ACC112 (cell line): ENCODE measurements around the gene STX2.
"Not testable (repeated sequence)": the region's sequence is repeated elsewhere in the genome, so short reads cannot be mapped to it uniquely, and the experiment has no call there.

Experiments
- H2AFZ ChIP-seq: fragments of 200-600 bp; sonication (generic); one replicate; pipeline ENCODE4 v1.6.0; 2017; ENCODE audit warnings: antibody characterized with exemption, low read length; ENCODE audit not compliant: unreplicated experiment
- H3K27ac ChIP-seq: fragments of 200-600 bp; sonication (generic); 2 replicates; pipeline ENCODE4 v1.5.1; 2014; ENCODE audit warnings: low read depth, mild to moderate bottlenecking, antibody characterized with exemption, low read length, moderate library complexity
- H3K27me3 ChIP-seq: fragments of 200-600 bp; sonication (generic); 2 replicates; pipeline ENCODE4 v1.6.1; 2014; ENCODE audit warnings: mild to moderate bottlenecking, antibody characterized with exemption, low read length, moderate library complexity, mixed read lengths; ENCODE audit not compliant: insufficient read depth
- H3K36me3 ChIP-seq: fragments of 200-600 bp; sonication (generic); 2 replicates; pipeline ENCODE4 v1.6.1; 2016; ENCODE audit warnings: mild to moderate bottlenecking, antibody characterized with exemption, low read length, moderate library complexity, mixed read lengths; ENCODE audit not compliant: insufficient read depth
- H3K4me1 ChIP-seq: fragments of 200-600 bp; sonication (generic); one replicate; pipeline ENCODE4 v1.6.1; 2016; ENCODE audit warnings: low read length, mixed read lengths; ENCODE audit not compliant: insufficient read depth, unreplicated experiment, control insufficient read depth
- H3K4me3 ChIP-seq: fragments of 200-600 bp; sonication (generic); 2 replicates; pipeline ENCODE4 v1.5.1; 2014; ENCODE audit warnings: mild to moderate bottlenecking, low read depth, low read length
- H3K79me2 ChIP-seq: fragments of 200-600 bp; sonication (generic); one replicate; pipeline ENCODE4 v1.6.0; 2016; ENCODE audit warnings: low read length; ENCODE audit not compliant: control insufficient read depth, unreplicated experiment, insufficient read depth

The STX2 gene

GRCh38 chr12:130876297-130876696 lies 37.2 kb upstream of the STX2 start:
- no peak overlapping the region for H3K4me3 ChIP-seq
- no peak overlapping the region for H3K27ac ChIP-seq
- H3K36me3 ChIP-seq, result peaks cover 50% of the 10 kb centered on the region
- no peaks in the 10 kb centered on the region for H3K27me3 ChIP-seq
- peaks cover 35% of the 10 kb centered on the region for H3K79me2 ChIP-seq
- peaks cover 16% of the 10 kb centered on the region for H3K4me1 ChIP-seq
- H2AFZ ChIP-seq, result no peak overlapping the region

- not testable (repeated sequence) for H3K27me3 ChIP-seq, H3K4me3 ChIP-seq, H3K27ac ChIP-seq, H2AFZ ChIP-seq
- peaks cover 17% of the 10 kb centered on the region for H3K4me1 ChIP-seq
- peaks cover 35% of the 10 kb centered on the region for H3K79me2 ChIP-seq
- peaks cover 50% of the 10 kb centered on the region for H3K36me3 ChIP-seq
Measured at GRCh38 chr12:130875708-130876107, 36.7 kb upstream of the STX2 start.

DNA sequence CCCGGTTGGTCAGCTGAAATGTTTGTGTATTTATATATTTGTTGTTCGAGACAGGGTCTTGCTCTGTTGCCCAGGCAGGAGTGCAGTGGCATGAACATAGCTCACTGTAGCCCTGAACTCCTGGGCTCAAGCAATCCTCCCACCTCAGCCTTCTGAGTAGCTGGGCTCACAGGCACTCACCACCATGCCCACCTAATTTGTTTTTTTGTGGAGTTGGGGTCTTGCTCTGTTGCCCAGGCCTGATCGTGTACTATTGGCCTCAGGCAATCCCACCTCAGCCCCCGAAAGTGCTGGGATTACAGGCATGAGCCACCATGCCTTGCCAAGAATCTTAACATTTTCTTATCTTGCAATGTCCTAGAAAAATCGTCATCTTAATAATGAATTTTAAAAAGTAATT lies 36.1 kb upstream of the STX2 start:
- H3K4me1 ChIP-seq, result peaks cover 22% of the 10 kb centered on the region
- H2AFZ ChIP-seq, result no peak overlapping the region
- H3K36me3 ChIP-seq, result peaks cover 50% of the 10 kb centered on the region
- H3K27me3 ChIP-seq, result no peaks in the 10 kb centered on the region
- no peak overlapping the region for H3K27ac ChIP-seq
- H3K4me3 ChIP-seq, result no peak overlapping the region
- H3K79me2 ChIP-seq, result peaks cover 35% of the 10 kb centered on the region

- no peak overlapping the region for H3K27ac ChIP-seq
- H3K36me3 ChIP-seq, result peaks cover 50% of the 10 kb centered on the region
- no peak overlapping the region for H2AFZ ChIP-seq
- no peaks in the 10 kb centered on the region for H3K27me3 ChIP-seq
- peaks cover 22% of the 10 kb centered on the region for H3K4me1 ChIP-seq
- H3K79me2 ChIP-seq, result peaks cover 35% of the 10 kb centered on the region
- H3K4me3 ChIP-seq, result peak overlapping the region; percentile 99
Measured at GRCh38 chr12:130874696-130875095, 35.6 kb upstream of the STX2 start.

DNA sequence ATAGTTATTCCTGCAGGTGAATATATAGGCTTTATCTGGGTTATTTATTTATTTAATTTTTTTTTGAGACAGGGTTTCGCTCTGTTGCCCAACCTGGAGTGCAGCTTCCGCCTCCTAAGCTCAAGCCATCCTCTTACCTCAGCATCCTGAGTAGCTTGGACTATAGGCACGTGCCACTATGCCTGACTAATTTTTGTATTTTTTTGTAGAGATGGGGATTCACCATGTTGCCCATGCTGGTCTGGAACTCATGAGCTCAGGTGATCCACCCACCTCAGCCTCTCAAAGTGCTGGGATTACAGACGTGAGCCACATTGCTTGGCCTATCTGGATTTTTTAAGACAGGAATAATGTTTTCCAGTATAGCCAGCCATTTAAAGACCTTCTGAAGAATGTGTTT lies 34.8 kb upstream of the STX2 start:
- Histone ChIP-seq H3K4me3 (peak overlapping the region; percentile 99), H3K79me2 (peaks cover 35% of the 10 kb centered on the region), H3K27me3 (no peaks in the 10 kb centered on the region), H2AFZ (no peak overlapping the region), H3K36me3 (peaks cover 50% of the 10 kb centered on the region), H3K4me1 (peaks cover 22% of the 10 kb centered on the region), H3K27ac (no peak overlapping the region)

DNA sequence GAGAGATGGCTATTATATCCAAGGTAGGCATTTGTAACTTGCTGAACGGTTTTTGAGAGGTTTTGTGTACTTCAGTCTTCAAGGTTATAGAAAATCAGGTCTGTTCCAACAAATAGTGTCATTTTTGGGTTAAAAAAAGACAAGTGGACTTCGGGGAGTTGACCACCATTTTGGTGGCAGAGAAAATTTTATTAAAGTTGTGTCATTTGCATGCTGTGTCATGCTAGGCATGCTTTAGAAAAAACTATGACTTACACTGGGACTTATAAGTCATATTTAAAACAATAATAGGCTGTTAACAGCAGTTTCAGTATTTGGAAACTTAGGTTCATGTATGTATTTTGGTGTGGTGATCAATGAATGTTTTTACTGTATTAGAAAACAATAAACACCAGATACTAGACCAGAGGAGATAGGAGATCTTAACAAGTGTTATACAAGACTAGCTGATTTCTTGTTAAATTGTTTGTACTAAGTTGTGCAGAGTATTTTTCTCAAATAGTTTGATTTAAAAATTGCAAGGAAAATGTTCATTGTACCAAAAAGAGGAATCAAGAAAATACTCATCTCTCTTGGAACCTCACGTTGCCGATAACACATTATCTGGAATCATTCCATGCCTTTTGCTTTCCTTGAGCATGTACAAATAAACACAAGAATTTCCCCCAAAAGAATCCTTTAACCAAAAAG lies 34.2 kb upstream of the STX2 start:
- Histone ChIP-seq H3K79me2 (peaks cover 35% of the 10 kb centered on the region), H2AFZ (no peak overlapping the region), H3K27me3 (no peaks in the 10 kb centered on the region), H3K27ac (peak overlapping the region; percentile 80), H3K4me3 (peak overlapping the region; percentile 99), H3K4me1 (peaks cover 22% of the 10 kb centered on the region), H3K36me3 (peaks cover 50% of the 10 kb centered on the region)

- Histone ChIP-seq H3K79me2 (peaks cover 35% of the 10 kb centered on the region), H3K27me3 (no peaks in the 10 kb centered on the region), H3K27ac (peak overlapping the region; percentile 80), H3K4me1 (peaks cover 22% of the 10 kb centered on the region), H3K36me3 (peaks cover 50% of the 10 kb centered on the region), H2AFZ (peak overlapping the region; percentile 74), H3K4me3 (peak overlapping the region; percentile 99)
Measured at GRCh38 chr12:130872179-130873096, 33.4 kb upstream of the STX2 start.

DNA sequence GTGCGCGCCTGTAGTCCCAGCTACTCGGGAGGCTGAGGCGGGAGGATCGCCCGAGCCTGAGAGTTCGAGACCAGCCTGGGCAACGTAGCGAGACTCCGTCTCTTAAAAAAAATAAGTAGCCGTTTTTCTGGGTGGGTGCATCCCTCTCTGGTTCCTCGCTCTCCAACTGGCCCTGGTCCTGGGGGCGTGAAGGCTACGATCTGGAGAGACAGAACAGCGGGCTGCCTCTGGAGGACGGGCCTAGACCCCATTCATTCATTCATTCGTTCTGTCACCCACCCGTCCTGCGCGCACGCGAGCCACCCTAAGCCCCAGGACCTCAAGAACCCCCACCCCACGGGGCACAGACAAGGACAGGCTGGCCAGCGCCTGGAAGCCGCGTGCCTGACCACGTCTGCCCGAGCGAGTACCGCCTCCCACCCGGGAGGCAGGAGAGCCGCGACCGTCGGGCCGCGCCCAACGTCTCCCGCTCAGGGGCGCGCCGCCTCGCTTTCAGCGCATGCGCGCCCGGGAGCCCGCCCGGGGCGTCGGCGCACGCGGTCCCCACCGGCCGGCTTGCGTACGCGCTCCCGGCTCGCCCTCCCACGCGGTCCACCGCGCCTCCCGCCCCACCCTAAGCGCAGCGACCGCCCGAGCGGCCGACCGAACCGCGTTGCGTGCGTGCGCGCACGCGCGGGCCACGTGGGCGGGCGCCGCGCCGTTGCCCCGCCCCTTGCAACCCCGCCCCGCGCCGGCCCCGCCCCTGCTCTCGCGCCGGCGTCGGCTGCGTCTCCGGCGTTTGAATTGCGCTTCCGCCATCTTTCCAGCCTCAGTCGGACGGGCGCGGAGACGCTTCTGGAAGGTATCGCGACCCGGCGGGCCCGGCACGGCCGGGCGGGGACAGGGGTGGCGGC lies 32.5 kb upstream of the STX2 start, which contains the start of gene RAN:
Gene RAN (plus strand): TSS at position 781 of the 893 bp plus-strand sequence. CDS start 528 bp downstream, outside the sequence.
- H3K27me3 ChIP-seq, result no peaks in the 10 kb centered on the region
- peaks cover 35% of the 10 kb centered on the region for H3K79me2 ChIP-seq
- peak within 1 kb of the TSS; percentile 97 for H2AFZ ChIP-seq
- peak within 1 kb of the TSS; percentile 99 for H3K4me3 ChIP-seq
- H3K36me3 ChIP-seq, result peaks cover 41% of the 10 kb centered on the region
- H3K4me1 ChIP-seq, result peaks cover 18% of the 10 kb centered on the region
- peak within 1 kb of the TSS; percentile 87 for H3K27ac ChIP-seq

DNA sequence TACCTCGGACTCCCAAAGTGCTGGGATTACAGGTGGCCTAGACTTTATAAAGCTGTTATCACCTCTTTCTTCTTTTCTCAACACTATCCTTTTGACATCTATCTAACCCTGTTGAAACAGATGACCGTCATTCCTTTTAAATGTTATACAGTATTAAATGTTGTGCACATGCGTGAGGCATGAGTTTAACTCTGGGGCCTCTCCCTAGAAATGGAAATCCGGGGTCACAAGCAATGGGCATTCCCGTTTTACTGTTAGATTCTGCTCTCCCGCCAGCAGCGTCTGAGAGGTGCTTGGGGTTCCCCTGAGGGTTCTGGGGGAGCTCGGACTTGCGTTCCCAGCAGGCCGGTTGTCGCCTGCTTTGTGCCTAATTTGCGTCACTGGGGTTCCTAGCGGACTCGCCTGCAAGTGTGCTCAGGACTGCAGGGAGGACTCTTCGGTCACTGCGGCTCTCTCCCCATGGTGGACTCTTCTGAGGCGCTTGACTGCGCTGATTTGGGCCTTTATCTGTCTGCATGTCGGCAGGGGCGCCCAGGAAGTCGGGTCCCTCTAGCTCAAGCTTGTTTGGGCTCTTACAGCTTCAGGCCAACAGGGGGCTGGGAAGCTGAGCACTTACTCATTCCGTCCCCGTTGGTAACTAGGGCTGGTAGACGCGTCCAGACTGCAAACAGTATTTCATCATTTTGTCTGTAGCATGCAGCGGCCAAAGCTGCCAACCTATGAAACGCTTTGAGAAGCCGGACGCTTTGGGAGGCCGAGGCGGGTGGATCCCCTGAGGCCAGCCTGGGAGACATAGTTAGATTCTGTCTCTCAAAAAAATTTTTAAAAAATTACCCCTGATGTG lies 31.6 kb upstream of the STX2 start:
- Histone ChIP-seq H3K4me3 (peak overlapping the region; percentile 99), H3K36me3 (peaks cover 32% of the 10 kb centered on the region), H2AFZ (peak overlapping the region; percentile 97), H3K27ac (peak overlapping the region; percentile 87), H3K79me2 (peaks cover 35% of the 10 kb centered on the region), H3K4me1 (peaks cover 18% of the 10 kb centered on the region), H3K27me3 (no peaks in the 10 kb centered on the region)
